NCI-H2081 treated with DMSO at 0.1 percent for 48 hours (cell line): ENCODE results near the gene TOM1L2.

Experiments
- DNase-seq: peaks from one replicate; lab custom pipeline; 2025; lab: John Stamatoyannopoulos, UW

The TOM1L2 gene

GRCh38 chr17:17804007-17804406 is 168.2 kb downstream of the TOM1L2 start:
- no peak for DNase-seq

- no peak for DNase-seq
Measured at GRCh38 chr17:17801800-17802481, 170.3 kb downstream of the TOM1L2 start.

GRCh38 chr17:17800504-17801021 is 171.6 kb downstream of the TOM1L2 start:
- DNase-seq = no peak

GRCh38 chr17:17798573-17799255 is 173.5 kb downstream of the TOM1L2 start:
- DNase-seq = no peak

GRCh38 chr17:17798010-17798556 is 174.1 kb downstream of the TOM1L2 start:
- no peak for DNase-seq

GRCh38 chr17:17797119-17797809 is 174.9 kb downstream of the TOM1L2 start:
- DNase-seq = no peak

- DNase-seq = no peak
Measured at GRCh38 chr17:17796787-17797061, 175.5 kb downstream of the TOM1L2 start.

- DNase-seq = no peak
Measured at GRCh38 chr17:17795946-17796786, 176.0 kb downstream of the TOM1L2 start.

- DNase-seq = no peak
Measured at GRCh38 chr17:17795296-17795695, 176.9 kb downstream of the TOM1L2 start.

GRCh38 chr17:17794382-17794781 is 177.8 kb downstream of the TOM1L2 start:
- no peak for DNase-seq
